ENCODE results near the gene PPIG. TPM values are rescaled to one million over a fixed set of nuclear protein-coding genes. Genes with fewer than 3 reads are reported as not detected.

PPIG gene
- 12.5 and 14.2 TPM in 2 replicates for total RNA-seq

GRCh38 chr2:169584005-169584877 is at the start of gene PPIG:
TSS of gene PPIG (plus strand) at chr2:169584351. CDS start at chr2:169604042, 19,691 bp downstream.

GRCh38 chr2:169573160-169573973 is 10.8 kb upstream of the PPIG start, which contains the start of gene FASTKD1:
TSS of gene FASTKD1 (minus strand) at chr2:169573865. CDS start at chr2:169572029, 1,836 bp downstream.

Other genes starting within 250 kb of the PPIG start
- under 0.01 TPM in 1 of 2 replicates, not detected in the other for gene LRP2, start 221.8 kb upstream of the PPIG start, total RNA-seq
- gene BBS5, start 104.9 kb upstream of the PPIG start, total RNA-seq = 4.1 and 7.7 TPM in 2 replicates
- 0.12 and 4.6 TPM in 2 replicates for gene KLHL41, start 74.6 kb upstream of the PPIG start, total RNA-seq
- 7.0 and 8.8 TPM in 2 replicates for gene FASTKD1, start 10.5 kb upstream of the PPIG start, total RNA-seq
- gene CFAP210, start 110.1 kb downstream of the PPIG start, total RNA-seq = not detected in 2 replicates
- 0.60 and 1.1 TPM in 2 replicates for gene PHOSPHO2, start 110.1 kb downstream of the PPIG start, total RNA-seq
- 0.35 and 1.0 TPM in 2 replicates for gene KLHL23, start 149.5 kb downstream of the PPIG start, total RNA-seq
- 67.0 and 89.0 TPM in 2 replicates for gene SSB, start 214.5 kb downstream of the PPIG start, total RNA-seq
- gene METTL5, start 240.6 kb downstream of the PPIG start, total RNA-seq = 50.4 and 99.0 TPM in 2 replicates
- gene UBR3, start 243.1 kb downstream of the PPIG start, total RNA-seq = 13.1 and 13.4 TPM in 2 replicates